MM.1S (cell line): ENCODE data around the gene PEX16.
"Not testable (repeated sequence)": the region's sequence is repeated elsewhere in the genome, so short reads cannot be mapped to it uniquely, and the experiment has no call there.

Source experiments
- DNase-seq: peaks from one replicate; pipeline ENCODE4 v3.0.0-alpha.2; 2015
- H2AFZ ChIP-seq: fragments of 300-600 bp; sonication (generic); 2 replicates; pipeline ENCODE4 v1.6.0; 2016; ENCODE audit warnings: antibody characterized with exemption, low read length
- H3F3A ChIP-seq: fragments of 300-600 bp; sonication (generic); 2 replicates; pipeline ENCODE4 v1.6.1; 2016; ENCODE audit warnings: mild to moderate bottlenecking, antibody characterized with exemption, low read length, moderate library complexity, mixed read lengths; ENCODE audit not compliant: insufficient read depth
- H3K27ac ChIP-seq: fragments of 300-600 bp; sonication (generic); 2 replicates; pipeline ENCODE4 v1.5.1; 2016; ENCODE audit warnings: mild to moderate bottlenecking, low read length
- H3K27me3 ChIP-seq: fragments of 300-600 bp; sonication (generic); replicated peaks from 2 replicates; pipeline ENCODE4 v1.6.0; 2016; ENCODE audit warnings: low read length; ENCODE audit not compliant: insufficient read depth
- H3K36me3 ChIP-seq: fragments of 300-600 bp; sonication (generic); replicated peaks from 2 replicates; pipeline ENCODE4 v1.6.1; 2016; ENCODE audit warnings: mild to moderate bottlenecking, low read length, mixed read lengths; ENCODE audit not compliant: insufficient read depth
- H3K4me1 ChIP-seq: fragments of 300-600 bp; sonication (generic); 2 replicates; pipeline ENCODE4 v1.6.1; 2016; ENCODE audit warnings: low read length, mixed read lengths
- H3K4me2 ChIP-seq: fragments of 300-600 bp; sonication (generic); 2 replicates; pipeline ENCODE4 v1.6.0; 2016; ENCODE audit warnings: low read depth, low read length
- H3K4me3 ChIP-seq: fragments of 300-600 bp; sonication (generic); 2 replicates; pipeline ENCODE4 v1.5.1; 2016; ENCODE audit warnings: low read length, mixed read lengths
- H3K79me2 ChIP-seq: fragments of 300-600 bp; sonication (generic); 2 replicates; pipeline ENCODE4 v1.6.1; 2016; ENCODE audit warnings: mixed run types, low read length, mixed read lengths
- H3K9ac ChIP-seq: fragments of 300-600 bp; sonication (generic); 2 replicates; pipeline ENCODE4 v1.6.1; 2016; ENCODE audit warnings: low read length, mixed read lengths
- H3K9me2 ChIP-seq: fragments of 300-600 bp; sonication (generic); replicated peaks from 2 replicates; pipeline ENCODE4 v1.6.1; 2016; ENCODE audit warnings: mild to moderate bottlenecking, low read length, mixed read lengths; ENCODE audit not compliant: insufficient read depth
- H3K9me3 ChIP-seq: fragments of 300-600 bp; sonication (generic); replicated peaks from 2 replicates; pipeline ENCODE4 v1.6.1; 2016; ENCODE audit warnings: mild to moderate bottlenecking, low read length, mixed read lengths; ENCODE audit not compliant: insufficient read depth
- H4K20me1 ChIP-seq: fragments of 300-600 bp; sonication (generic); 2 replicates; pipeline ENCODE4 v1.6.1; 2016; ENCODE audit warnings: mild to moderate bottlenecking, low read length, moderate library complexity, mixed read lengths; ENCODE audit not compliant: insufficient read depth
- CTCF ChIP-seq: fragments of 300-600 bp; sonication (generic); IDR thresholded peaks from 2 replicates; pipeline ENCODE4 v1.5.1; 2016; ENCODE audit warnings: antibody characterized with exemption, low read length, mixed read lengths
- EZH2 ChIP-seq: fragments of 300-600 bp; sonication (generic); optimal IDR thresholded peaks from 2 replicates; pipeline ENCODE3; 2017; ENCODE audit warnings: low read depth, mild to moderate bottlenecking, antibody characterized with exemption, low read length, mixed read lengths
- EZH2phosphoT487 ChIP-seq: fragments of 300-600 bp; sonication (generic); IDR thresholded peaks from 2 replicates; pipeline ENCODE4 v1.6.1; 2018; ENCODE audit warnings: antibody characterized with exemption, low read length

The PEX16 gene

GRCh38 chr11:45906965-45907611 lies 10.6 kb downstream of the PEX16 start, which contains the start of gene FREY1:
TSS of gene FREY1 (minus strand) at chr11:45907271. CDS start at chr11:45907245, 26 bp downstream.
- Histone ChIP-seq H3K27me3 (peaks cover 9% of the 10 kb centered on the region; the same call in 1 of the 2 replicates), H3K27ac (no peak within 1 kb of the TSS), H3K9me2 (no peaks in the 10 kb centered on the region), H3K79me2 (no peaks in the 10 kb centered on the region), H3K36me3 (no peaks in the 10 kb centered on the region), H3K4me3 (no peak within 1 kb of the TSS), H3K4me1 (no peaks in the 10 kb centered on the region), H3K4me2 (no peak within 1 kb of the TSS), H3F3A (no peaks in the 10 kb centered on the region), H3K9ac (no peak within 1 kb of the TSS), H2AFZ (no peak within 1 kb of the TSS), H4K20me1 (no peaks in the 10 kb centered on the region), H3K9me3 (no peaks in the 10 kb centered on the region)
- no peak for DNase-seq
- TF ChIP-seq EZH2 (no peak), CTCF (no peak), EZH2phosphoT487 (no peak)

- H3K4me2 ChIP-seq: no peak overlapping the region
Measured at GRCh38 chr11:45906096-45906682, 11.5 kb downstream of the PEX16 start.

GRCh38 chr11:45905576-45905975 lies 12.1 kb downstream of the PEX16 start:
- H3K36me3 ChIP-seq, H3K79me2 ChIP-seq, DNase-seq, H3K9me2 ChIP-seq, H3K4me3 ChIP-seq, H3K27ac ChIP-seq, H3K9ac ChIP-seq, H2AFZ ChIP-seq, H3F3A ChIP-seq, H3K9me3 ChIP-seq, H4K20me1 ChIP-seq, H3K4me1 ChIP-seq, H3K4me2 ChIP-seq: not testable (repeated sequence)
- H3K27me3 ChIP-seq: peaks cover 23% of the 10 kb centered on the region

More at GRCh38 chr11:45906096-45906682, 11.5 kb downstream of the PEX16 start:
- H3K27ac ChIP-seq: no peak overlapping the region
- H3F3A ChIP-seq: no peaks in the 10 kb centered on the region
- no peaks in the 10 kb centered on the region for H3K4me1 ChIP-seq
- H4K20me1 ChIP-seq: no peaks in the 10 kb centered on the region
- no peak overlapping the region for H2AFZ ChIP-seq
- H3K9ac ChIP-seq: no peak overlapping the region
- TF ChIP-seq EZH2phosphoT487 (no peak), EZH2 (no peak), CTCF (no peak)
- no peak for DNase-seq
- no peak overlapping the region for H3K4me3 ChIP-seq
- H3K36me3 ChIP-seq: no peaks in the 10 kb centered on the region
- H3K79me2 ChIP-seq: no peaks in the 10 kb centered on the region
- no peaks in the 10 kb centered on the region for H3K9me2 ChIP-seq
- H3K9me3 ChIP-seq: no peaks in the 10 kb centered on the region
- peaks cover 17% of the 10 kb centered on the region for H3K27me3 ChIP-seq

GRCh38 chr11:45905095-45905494 lies 12.6 kb downstream of the PEX16 start:
- Histone ChIP-seq H3F3A (no peaks in the 10 kb centered on the region), H4K20me1 (no peaks in the 10 kb centered on the region), H3K27me3 (peaks cover 26% of the 10 kb centered on the region), H3K9me3 (no peaks in the 10 kb centered on the region), H3K9me2 (no peaks in the 10 kb centered on the region), H3K9ac (no peak overlapping the region), H3K27ac (no peak overlapping the region), H3K4me2 (no peak overlapping the region), H3K4me3 (no peak overlapping the region), H2AFZ (no peak overlapping the region), H3K4me1 (no peaks in the 10 kb centered on the region), H3K36me3 (no peaks in the 10 kb centered on the region), H3K79me2 (no peaks in the 10 kb centered on the region)
- no peak for DNase-seq
- TF ChIP-seq EZH2: no peak
- no peak for TF ChIP-seq CTCF
- no peak for TF ChIP-seq EZH2phosphoT487
